ENCODE data around the gene ZSCAN21. TPM values are rescaled to one million over a fixed set of nuclear protein-coding genes. Genes with fewer than 3 reads are reported as not detected.

The ZSCAN21 gene
- total and polyA plus RNA-seq, 2 donors (not counting 3 experiments of a cell fraction or from before 2014, with no cell fraction given): 7.4 to 7.7 TPM

DNA sequence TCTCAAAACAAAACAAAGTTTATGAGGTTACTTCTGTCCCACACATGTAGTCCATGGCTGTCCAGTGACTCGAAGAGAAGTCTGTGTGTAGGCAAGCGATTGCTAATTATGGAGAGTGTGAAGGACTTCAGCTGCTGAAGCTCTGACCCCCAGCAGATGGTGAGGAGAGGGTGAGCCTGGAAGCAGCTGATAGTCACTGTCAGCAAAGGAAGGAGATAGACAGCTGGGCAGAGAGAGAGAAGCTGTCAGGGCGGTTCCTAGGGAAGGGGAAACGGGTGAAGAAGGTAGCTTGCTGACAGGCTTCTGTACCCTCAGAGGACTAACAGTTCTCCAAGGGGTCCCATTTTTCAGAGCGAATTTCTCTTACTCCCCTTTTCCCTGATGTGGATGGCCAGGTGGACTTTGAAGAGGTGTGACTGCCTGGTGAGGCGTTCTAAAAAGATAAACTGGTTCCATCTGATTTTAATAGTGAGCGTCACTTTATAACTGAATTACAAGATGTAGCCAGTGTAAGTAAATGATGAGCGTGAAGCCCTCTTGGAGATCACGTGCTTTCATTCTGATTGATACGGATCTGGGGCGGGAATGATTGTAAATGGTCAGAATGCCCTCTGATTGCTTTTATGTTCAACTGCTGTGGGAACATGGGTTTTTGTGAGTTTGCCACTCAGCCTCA is 12.1 kb downstream of the ZSCAN21 start:
- ChIA-PET CTCF (interaction anchor here (1.0 kb wide), 1 partner anchor 68 kb away, joined by 3 read pairs; no protein-coding TSS in a partner anchor), POLR2A (interaction anchor here (0.6 kb wide), 1 partner anchor 9 kb away, joined by 3 read pairs; no protein-coding TSS in a partner anchor)
- H2AFZ ChIP-seq (ENCODE audit: low read depth, low read length): no peak overlapping the region
- no peaks in the 10 kb centered on the region for H3K4me1 ChIP-seq (ENCODE audit: control insufficient read depth, extremely low read depth, insufficient read depth, low read length)
- no peaks in the 10 kb centered on the region for H3K79me2 ChIP-seq (ENCODE audit: control insufficient read depth, insufficient read depth, low read length)
- dilution Hi-C loops (cut with MboI; ENCODE audit: extremely low pct_ligation_motif_present, low sequenced_read_pairs) (no loop called here), intact Hi-C loops (cut with micrococcal nuclease) (no loop called here)
- no peak overlapping the region for H3K4me3 ChIP-seq (replicated peaks in 1 of 3; ENCODE audit: insufficient read depth in 1 of 3, low read depth in 1 of 3, low read length in 3 of 3)
- H3K27ac ChIP-seq (ENCODE audit: insufficient read depth, low read depth, low read length): no peak overlapping the region
- DNase-seq (ENCODE audit: low read depth, low spot score) (no peak), FAIRE-seq (no peak)
- H4K20me1 ChIP-seq (replicated peaks; ENCODE audit: control insufficient read depth, extremely low read depth, insufficient read depth, low read length): no peaks in the 10 kb centered on the region
- H3K9ac ChIP-seq (replicated peaks; ENCODE audit: extremely low read depth, insufficient read depth, low read length): no peak overlapping the region
- no peaks in the 10 kb centered on the region for H3K9me3 ChIP-seq (replicated peaks; ENCODE audit: control insufficient read depth, insufficient read depth, low read length)
- H3K9me1 ChIP-seq (replicated peaks; ENCODE audit: control insufficient read depth, extremely low read depth, insufficient read depth, low read length): no peaks in the 10 kb centered on the region
- no peak for TF ChIP-seq EZH2 (IDR thresholded peaks at IDR 0.05; ENCODE audit: borderline replicate concordance, low read depth, low read length, severe bottlenecking)
- H3K4me2 ChIP-seq (ENCODE audit: insufficient read depth, low read length): no peak overlapping the region
- no TSS peak for BruUV-seq (replicated peaks)
- H3K36me3 ChIP-seq (ENCODE audit: control insufficient read depth in 2 of 2, extremely low read depth in 1 of 2, insufficient read depth in 2 of 2, low read length in 2 of 2): peaks cover 23% of the 10 kb centered on the region in 2 experiments
- no peaks in the 10 kb centered on the region for H3K27me3 ChIP-seq (ENCODE audit: control insufficient read depth in 2 of 2, insufficient read depth in 2 of 2, low read length in 2 of 2)

DNA sequence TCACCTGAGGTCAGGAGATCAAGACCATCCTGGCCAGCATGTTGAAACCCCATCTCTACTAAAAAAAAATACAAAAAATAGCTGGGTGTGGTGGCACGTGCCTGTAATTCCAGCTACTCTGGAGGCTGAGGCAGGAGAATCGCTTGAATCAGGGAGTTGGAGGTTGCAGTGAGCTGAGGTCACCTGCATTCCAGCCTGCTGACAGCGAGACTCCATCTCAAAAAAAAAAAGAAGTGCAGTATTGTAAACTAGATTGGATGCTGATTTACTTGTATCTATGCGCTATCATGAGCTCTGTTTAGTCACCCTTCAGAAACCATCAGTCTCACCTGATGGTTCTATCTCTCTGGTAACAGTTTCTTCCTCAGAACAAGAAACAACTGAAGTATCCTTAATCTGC is 13.8 kb downstream of the ZSCAN21 start:
- dilution Hi-C loops (cut with MboI; ENCODE audit: extremely low pct_ligation_motif_present, low sequenced_read_pairs) (no loop called here), intact Hi-C loops (cut with micrococcal nuclease) (no loop called here)
- H3K27ac ChIP-seq (ENCODE audit: insufficient read depth, low read depth, low read length): no peak overlapping the region
- peaks cover 13 to 16% of the 10 kb centered on the region in 2 experiments for H3K36me3 ChIP-seq (ENCODE audit: control insufficient read depth in 2 of 2, extremely low read depth in 1 of 2, insufficient read depth in 2 of 2, low read length in 2 of 2)
- H4K20me1 ChIP-seq (replicated peaks; ENCODE audit: control insufficient read depth, extremely low read depth, insufficient read depth, low read length): no peaks in the 10 kb centered on the region
- no peak overlapping the region for H3K4me2 ChIP-seq (ENCODE audit: insufficient read depth, low read length)
- no peaks in the 10 kb centered on the region for H3K9me1 ChIP-seq (replicated peaks; ENCODE audit: control insufficient read depth, extremely low read depth, insufficient read depth, low read length)
- FAIRE-seq (no peak), DNase-seq (ENCODE audit: low read depth, low spot score) (no peak)
- CTCF ChIA-PET: interaction anchor here (0.6 to 1.6 kb wide), 5 partner anchors 12 to 41 kb away, joined by 3 to 8 read pairs (median 4); no protein-coding TSS in a partner anchor
- H3K9me3 ChIP-seq (replicated peaks; ENCODE audit: control insufficient read depth, insufficient read depth, low read length): no peaks in the 10 kb centered on the region
- no peak for TF ChIP-seq MYC (IDR thresholded peaks at IDR 0.05; ENCODE audit: low read depth, low read length)
- no peak for TF ChIP-seq FOS (IDR thresholded peaks at IDR 0.05; ENCODE audit: borderline replicate concordance, insufficient read depth, low read length)
- no peak for TF ChIP-seq POLR2A (IDR thresholded peaks at IDR 0.05; ENCODE audit: low read depth, low read length)
- TF ChIP-seq EZH2 (IDR thresholded peaks at IDR 0.05; ENCODE audit: borderline replicate concordance, low read depth, low read length, severe bottlenecking): no peak
- TF ChIP-seq GATA2 (IDR thresholded peaks at IDR 0.05; ENCODE audit: insufficient read depth, insufficient read length, low read depth, low read length): no peak
- TF ChIP-seq, protein P1, sequence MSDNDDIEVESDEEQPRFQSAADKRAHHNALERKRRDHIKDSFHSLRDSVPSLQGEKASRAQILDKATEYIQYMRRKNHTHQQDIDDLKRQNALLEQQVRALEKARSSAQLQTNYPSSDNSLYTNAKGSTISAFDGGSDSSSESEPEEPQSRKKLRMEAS (IDR thresholded peaks at IDR 0.05; ENCODE audit: insufficient read depth, insufficient read length): no peak
- TF ChIP-seq, protein P2, sequence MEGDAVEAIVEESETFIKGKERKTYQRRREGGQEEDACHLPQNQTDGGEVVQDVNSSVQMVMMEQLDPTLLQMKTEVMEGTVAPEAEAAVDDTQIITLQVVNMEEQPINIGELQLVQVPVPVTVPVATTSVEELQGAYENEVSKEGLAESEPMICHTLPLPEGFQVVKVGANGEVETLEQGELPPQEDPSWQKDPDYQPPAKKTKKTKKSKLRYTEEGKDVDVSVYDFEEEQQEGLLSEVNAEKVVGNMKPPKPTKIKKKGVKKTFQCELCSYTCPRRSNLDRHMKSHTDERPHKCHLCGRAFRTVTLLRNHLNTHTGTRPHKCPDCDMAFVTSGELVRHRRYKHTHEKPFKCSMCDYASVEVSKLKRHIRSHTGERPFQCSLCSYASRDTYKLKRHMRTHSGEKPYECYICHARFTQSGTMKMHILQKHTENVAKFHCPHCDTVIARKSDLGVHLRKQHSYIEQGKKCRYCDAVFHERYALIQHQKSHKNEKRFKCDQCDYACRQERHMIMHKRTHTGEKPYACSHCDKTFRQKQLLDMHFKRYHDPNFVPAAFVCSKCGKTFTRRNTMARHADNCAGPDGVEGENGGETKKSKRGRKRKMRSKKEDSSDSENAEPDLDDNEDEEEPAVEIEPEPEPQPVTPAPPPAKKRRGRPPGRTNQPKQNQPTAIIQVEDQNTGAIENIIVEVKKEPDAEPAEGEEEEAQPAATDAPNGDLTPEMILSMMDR (IDR thresholded peaks at IDR 0.05; ENCODE audit: extremely low read depth in 1 of 2, insufficient read depth in 1 of 2, low read depth in 1 of 2, low read length in 2 of 2): no peak
- no peak for TF ChIP-seq JUN (IDR thresholded peaks at IDR 0.05; ENCODE audit: borderline replicate concordance, insufficient read depth, insufficient read length, low read depth)
- no peak for TF ChIP-seq POLR2AphosphoS5 (IDR thresholded peaks at IDR 0.05; ENCODE audit: insufficient read depth, low read depth, low read length)
- no peak overlapping the region for H3K9ac ChIP-seq (replicated peaks; ENCODE audit: extremely low read depth, insufficient read depth, low read length)
- no peaks in the 10 kb centered on the region for H3K4me1 ChIP-seq (ENCODE audit: control insufficient read depth, extremely low read depth, insufficient read depth, low read length)
- POLR2A ChIA-PET: no interaction called here
- no peaks in the 10 kb centered on the region for H3K27me3 ChIP-seq (ENCODE audit: control insufficient read depth in 2 of 2, insufficient read depth in 2 of 2, low read length in 2 of 2)
- BruUV-seq (replicated peaks): no TSS peak
- H3K4me3 ChIP-seq (replicated peaks in 1 of 3; ENCODE audit: insufficient read depth in 1 of 3, low read depth in 1 of 3, low read length in 3 of 3): no peak overlapping the region
- no peak overlapping the region for H2AFZ ChIP-seq (ENCODE audit: low read depth, low read length)
- H3K79me2 ChIP-seq (ENCODE audit: control insufficient read depth, insufficient read depth, low read length): no peaks in the 10 kb centered on the region
